Naive thymus-derived CD8-positive, alpha-beta T cell (primary cell): ENCODE results near the gene LIMCH1. TPM values are rescaled to one million over a fixed set of nuclear protein-coding genes. Genes with fewer than 3 reads are reported as not detected.
A peak's percentile ranks its signal among the peaks of the same experiment; 100 is the strongest.

Experiments
- ATAC-seq, 2 donors: fragments of 150-1000 bp; cut with Tn5 transposase in 1 of 2; sonication (Bioruptor Pico), chemical (Tn5 transposase) in 1 of 2; 1 replicate in 1 of 2; 2 replicates in 1 of 2; pipeline ENCODE4 v1.10.0; 2021; ENCODE audit warnings: mild to moderate bottlenecking in 2 of 2, moderate library complexity in 2 of 2
- POLR2A ChIA-PET: fragments of 350-600 bp; sonication (Branson Sonifier 250); formaldehyde crosslinking; loops from one replicate; lab custom pipeline; 2021; ENCODE audit warnings: antibody characterized with exemption; lab: Charles Lee
- DNase-seq, 10 donors: peaks; one replicate each; pipeline versions ENCODE4 v3.0.0 to v3.0.0-alpha.2; 2020 to 2022
- H3K27ac Mint-ChIP-seq, 10 donors: one replicate each; pipeline ENCODE4 v1.8.0; 2020 to 2022; ENCODE audit warnings: mild to moderate bottlenecking in 10 of 10, mixed read lengths in 10 of 10, moderate library complexity in 4 of 10, inconsistent platforms in 1 of 10
- H3K27me3 Mint-ChIP-seq, 5 donors: one replicate each; pipeline ENCODE4 v1.8.0; 2021 to 2022; ENCODE audit warnings: mixed read lengths in 5 of 5
- H3K36me3 Mint-ChIP-seq, 3 donors: one replicate each; pipeline ENCODE4 v1.8.0; 2020 to 2022; ENCODE audit warnings: mixed read lengths in 3 of 3, mild to moderate bottlenecking in 2 of 3, inconsistent platforms in 1 of 3
- H3K4me1 Mint-ChIP-seq, 4 donors: one replicate each; pipeline ENCODE4 v1.8.0; 2021 to 2022; ENCODE audit warnings: mixed read lengths in 4 of 4
- H3K4me3 Mint-ChIP-seq, 10 donors: one replicate each; pipeline ENCODE4 v1.8.0; 2020 to 2022; ENCODE audit warnings: mild to moderate bottlenecking in 10 of 10, mixed read lengths in 10 of 10, moderate library complexity in 6 of 10, inconsistent platforms in 1 of 10
- H3K9me3 Mint-ChIP-seq, 9 donors: one replicate each; pipeline ENCODE4 v1.8.0; 2020 to 2022; ENCODE audit warnings: mixed read lengths in 9 of 9, mild to moderate bottlenecking in 3 of 9, inconsistent platforms in 1 of 9, moderate library complexity in 1 of 9
- polyA plus RNA-seq, 3 donors: library from polyadenylated mRNA; unstranded; fragments of 300-500 nt; fragmentation: Illumina TruSeq; gene quantifications; one replicate each; pipeline ENCODE4 v1.2.3, GENCODE V29; 2021
- total RNA-seq, 8 experiments: library from RNA in 2 of 8; stranded (reverse) in 2 of 8; gene quantifications; one replicate each; pipeline ENCODE4 v1.2.3 and lab custom pipeline; 2021 to 2026

Gene LIMCH1
- total and polyA plus RNA-seq, 5 experiments from 2014 or later = not detected

- Mint-ChIP-seq H3K4me3 (no peak overlapping the region), H3K4me1 (no peaks in the 10 kb centered on the region), H3K9me3 (peaks cover 0 to 2% (median 0%) of the 10 kb centered on the region in 9 donors), H3K27ac (no peak overlapping the region), H3K27me3 (peaks cover 5 to 32% (median 15%) of the 10 kb centered on the region in 5 donors), H3K36me3 (no peaks in the 10 kb centered on the region)
- POLR2A ChIA-PET = no interaction called here
- ATAC-seq = no peak
- no peak for DNase-seq
Observed at GRCh38 chr4:41658163-41658562, 120.2 kb downstream of the LIMCH1 start.

DNA sequence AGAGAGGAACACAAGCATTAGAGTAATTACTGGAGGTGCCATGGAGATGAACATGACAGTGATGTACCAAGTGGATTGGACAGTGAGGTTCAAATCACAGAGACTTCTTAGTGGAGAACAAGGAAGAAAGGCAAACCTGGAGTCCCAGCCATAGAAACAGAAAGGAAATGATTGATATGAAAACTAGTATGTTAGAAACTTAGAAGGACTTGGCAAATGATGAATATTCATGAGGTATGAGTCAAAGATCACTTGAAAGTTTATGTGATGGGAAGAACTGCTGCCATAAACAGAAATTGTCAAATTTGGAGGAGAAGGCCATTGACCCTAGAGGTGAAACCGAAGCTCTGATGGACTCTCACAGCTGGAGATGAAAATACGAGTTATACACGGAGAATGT is 122.4 kb downstream of the LIMCH1 start:
- Mint-ChIP-seq H3K4me3 (no peak overlapping the region), H3K4me1 (no peaks in the 10 kb centered on the region), H3K27me3 (peaks cover 4 to 27% (median 11%) of the 10 kb centered on the region in 5 donors), H3K36me3 (no peaks in the 10 kb centered on the region), H3K9me3 (peaks cover 0 to 2% (median 0%) of the 10 kb centered on the region in 9 donors), H3K27ac (no peak overlapping the region)
- DNase-seq (no peak), ATAC-seq (no peak)
- POLR2A ChIA-PET = no interaction called here

- H3K27ac Mint-ChIP-seq = no peak overlapping the region
- H3K9me3 Mint-ChIP-seq = peaks cover 0 to 2% (median 0%) of the 10 kb centered on the region in 9 donors
- peaks cover 2 to 23% (median 10%) of the 10 kb centered on the region in 5 donors for H3K27me3 Mint-ChIP-seq
- no peak for ATAC-seq
- DNase-seq = peak in 4 of 10 donors; percentile 6 to 13 (median 9)
- POLR2A ChIA-PET = no interaction called here
- no peaks in the 10 kb centered on the region for H3K36me3 Mint-ChIP-seq
- H3K4me3 Mint-ChIP-seq = no peak overlapping the region
- H3K4me1 Mint-ChIP-seq = no peaks in the 10 kb centered on the region
Observed at GRCh38 chr4:41661442-41662076, 123.6 kb downstream of the LIMCH1 start.

- Mint-ChIP-seq H3K4me1 (no peaks in the 10 kb centered on the region), H3K27me3 (peaks cover 0 to 15% (median 5%) of the 10 kb centered on the region in 5 donors), H3K27ac (no peak overlapping the region), H3K9me3 (peaks cover 0 to 2% (median 0%) of the 10 kb centered on the region in 9 donors), H3K4me3 (no peak overlapping the region), H3K36me3 (no peaks in the 10 kb centered on the region)
- ATAC-seq (no peak), DNase-seq (no peak)
- POLR2A ChIA-PET = no interaction called here
Observed at GRCh38 chr4:41665636-41666207, 127.8 kb downstream of the LIMCH1 start.

DNA sequence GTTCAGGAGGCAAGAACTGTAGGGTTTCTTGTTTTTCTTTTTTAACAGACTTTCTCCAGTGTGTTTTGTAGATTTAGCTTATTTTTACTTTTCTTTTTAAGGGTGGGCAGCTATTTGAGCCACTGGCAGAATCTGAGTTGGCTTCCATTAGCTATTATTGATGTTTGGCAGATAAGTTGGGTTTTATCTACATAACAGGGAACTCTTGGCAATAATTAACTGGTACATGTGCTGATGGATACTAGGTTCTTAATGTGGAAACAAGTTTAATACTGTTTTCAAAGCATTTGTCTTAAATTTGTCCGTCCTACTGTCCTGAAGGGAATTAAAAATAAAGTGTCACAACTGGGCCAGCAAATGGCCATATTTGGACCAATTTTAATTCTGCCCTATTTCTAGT is 130.1 kb downstream of the LIMCH1 start:
- POLR2A ChIA-PET = no interaction called here
- no peak for ATAC-seq

DNA sequence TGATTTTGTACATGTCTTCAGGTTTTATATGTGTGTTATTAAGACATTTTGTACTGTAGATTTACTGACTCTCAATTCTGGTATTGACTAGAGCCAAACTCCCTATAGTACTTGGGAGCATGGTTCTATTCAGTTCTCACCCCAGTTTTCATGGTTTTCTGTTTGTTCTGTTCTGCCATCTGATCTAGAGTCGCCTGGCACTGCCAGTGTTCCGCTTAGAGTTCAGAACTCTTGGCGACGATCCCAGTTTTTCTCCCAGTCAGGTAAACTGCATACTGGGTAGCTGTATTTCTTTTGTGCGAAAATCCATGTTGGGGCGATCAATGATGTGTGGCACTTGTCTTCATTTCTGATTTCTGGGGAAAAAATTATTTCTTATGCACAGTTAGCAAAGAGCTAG is 132.6 kb downstream of the LIMCH1 start:
- no peaks in the 10 kb centered on the region for H3K4me1 Mint-ChIP-seq
- H3K9me3 Mint-ChIP-seq = no peaks in the 10 kb centered on the region
- H3K27ac Mint-ChIP-seq = no peak overlapping the region
- POLR2A ChIA-PET = no interaction called here
- no peak for ATAC-seq
- H3K4me3 Mint-ChIP-seq = no peak overlapping the region
- H3K27me3 Mint-ChIP-seq = peaks cover 0 to 2% (median 0%) of the 10 kb centered on the region in 5 donors
- DNase-seq = no peak
- no peaks in the 10 kb centered on the region for H3K36me3 Mint-ChIP-seq

More for the DNA sequence above, 130.1 kb downstream of the LIMCH1 start:
- H3K4me3 Mint-ChIP-seq = no peak overlapping the region
- no peaks in the 10 kb centered on the region for H3K4me1 Mint-ChIP-seq
- no peak overlapping the region for H3K27ac Mint-ChIP-seq
- H3K27me3 Mint-ChIP-seq = peaks cover 0 to 2% (median under 1%) of the 10 kb centered on the region in 5 donors
- H3K36me3 Mint-ChIP-seq = no peaks in the 10 kb centered on the region
- H3K9me3 Mint-ChIP-seq = no peaks in the 10 kb centered on the region
- DNase-seq = no peak

GRCh38 chr4:41670982-41671381 is 133.0 kb downstream of the LIMCH1 start:
- ATAC-seq (no peak), DNase-seq (no peak)
- no peaks in the 10 kb centered on the region for H3K9me3 Mint-ChIP-seq
- POLR2A ChIA-PET = no interaction called here
- H3K4me1 Mint-ChIP-seq = no peaks in the 10 kb centered on the region
- no peak overlapping the region for H3K4me3 Mint-ChIP-seq
- no peak overlapping the region for H3K27ac Mint-ChIP-seq
- H3K36me3 Mint-ChIP-seq = no peaks in the 10 kb centered on the region
- H3K27me3 Mint-ChIP-seq = peaks cover 0 to 2% (median 0%) of the 10 kb centered on the region in 5 donors

- peaks cover 0 to 2% (median 0%) of the 10 kb centered on the region in 9 donors for H3K9me3 Mint-ChIP-seq
Observed at GRCh38 chr4:41678086-41678816, 140.3 kb downstream of the LIMCH1 start.

DNA sequence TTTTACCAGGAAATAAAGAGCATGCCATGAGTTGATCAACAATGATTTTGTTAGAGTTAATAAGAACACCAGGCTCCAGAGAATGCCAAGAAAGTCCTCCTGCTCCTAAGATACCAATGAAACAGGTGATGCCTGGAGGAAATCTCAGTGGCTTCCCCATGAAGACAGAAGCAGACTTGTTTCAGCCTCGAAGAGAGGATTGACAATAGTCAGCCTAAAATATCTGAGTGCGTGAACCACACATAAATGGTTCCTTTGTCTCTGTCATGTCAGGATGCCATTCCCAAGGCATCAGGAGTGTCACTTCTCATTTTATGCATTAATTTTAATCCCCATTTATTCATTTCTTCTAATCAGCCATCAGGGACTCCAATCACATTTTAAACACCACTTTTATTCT is 141.0 kb downstream of the LIMCH1 start:
- H3K27me3 Mint-ChIP-seq = peaks cover 0 to 12% (median 1%) of the 10 kb centered on the region in 5 donors
- H3K4me3 Mint-ChIP-seq = no peak overlapping the region
- H3K4me1 Mint-ChIP-seq = no peaks in the 10 kb centered on the region
- POLR2A ChIA-PET = no interaction called here
- no peaks in the 10 kb centered on the region for H3K36me3 Mint-ChIP-seq
- DNase-seq (no peak), ATAC-seq (no peak)
- H3K9me3 Mint-ChIP-seq = peaks cover 0 to 2% (median 0%) of the 10 kb centered on the region in 9 donors
- H3K27ac Mint-ChIP-seq = no peak overlapping the region

More at GRCh38 chr4:41678086-41678816, 140.3 kb downstream of the LIMCH1 start:
- DNase-seq (no peak), ATAC-seq (no peak)
- no peaks in the 10 kb centered on the region for H3K36me3 Mint-ChIP-seq
- no peak overlapping the region for H3K27ac Mint-ChIP-seq
- H3K4me1 Mint-ChIP-seq = no peaks in the 10 kb centered on the region
- H3K4me3 Mint-ChIP-seq = no peak overlapping the region
- POLR2A ChIA-PET = no interaction called here
- H3K27me3 Mint-ChIP-seq = peaks cover 0 to 12% (median 1%) of the 10 kb centered on the region in 5 donors

DNA sequence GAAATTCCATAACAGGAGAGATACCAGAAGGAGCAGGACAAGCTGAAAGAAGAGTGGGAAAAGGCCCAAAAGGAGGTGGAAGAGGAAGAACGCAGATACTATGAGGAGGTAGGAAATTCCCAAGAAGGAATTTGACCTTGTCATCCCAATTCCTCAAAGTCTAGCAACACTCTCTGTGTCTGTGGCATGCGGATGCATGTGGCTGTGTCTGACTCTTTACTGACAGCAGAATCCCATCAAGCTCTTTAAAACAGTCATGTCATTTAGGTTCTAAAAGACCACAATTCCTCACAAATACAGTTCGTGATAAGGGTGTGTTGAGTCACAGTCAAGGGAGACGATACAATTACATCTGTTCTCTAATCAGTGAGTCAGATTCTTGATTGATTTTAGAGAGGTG is 142.0 kb downstream of the LIMCH1 start:
- DNase-seq = no peak
- ATAC-seq = no peak
- H3K27ac Mint-ChIP-seq = no peak overlapping the region
- no peaks in the 10 kb centered on the region for H3K4me1 Mint-ChIP-seq
- H3K4me3 Mint-ChIP-seq = no peak overlapping the region
- H3K36me3 Mint-ChIP-seq = no peaks in the 10 kb centered on the region
- POLR2A ChIA-PET = no interaction called here
- peaks cover 0 to 2% (median 0%) of the 10 kb centered on the region in 9 donors for H3K9me3 Mint-ChIP-seq
- peaks cover 0 to 12% (median 1%) of the 10 kb centered on the region in 5 donors for H3K27me3 Mint-ChIP-seq

DNA sequence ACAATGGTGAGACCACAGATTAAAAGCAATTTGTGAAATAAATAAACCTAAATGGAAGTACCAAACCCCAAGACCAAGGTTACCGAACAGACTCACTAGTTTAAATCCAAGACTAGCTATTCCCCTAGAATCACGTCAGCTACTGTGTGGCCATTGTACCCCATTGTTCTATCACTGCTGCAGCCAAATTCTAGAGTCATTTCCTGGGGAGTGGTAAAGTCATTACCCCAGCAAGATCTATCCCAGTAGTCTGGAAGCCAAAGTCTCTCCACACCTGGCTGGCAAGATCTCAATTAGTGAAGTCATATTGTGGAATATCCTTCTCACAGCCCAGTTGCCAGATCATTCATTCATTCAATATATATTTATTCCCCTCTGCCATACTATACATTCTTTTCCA is 143.1 kb downstream of the LIMCH1 start:
- POLR2A ChIA-PET = no interaction called here
- Mint-ChIP-seq H3K27ac (no peak overlapping the region), H3K36me3 (no peaks in the 10 kb centered on the region), H3K4me1 (no peaks in the 10 kb centered on the region), H3K4me3 (no peak overlapping the region), H3K27me3 (peaks cover 0 to 20% (median 3%) of the 10 kb centered on the region in 5 donors), H3K9me3 (peaks cover 0 to 2% (median 0%) of the 10 kb centered on the region in 9 donors)
- no peak for ATAC-seq
- DNase-seq = no peak

GRCh38 chr4:41683326-41683725 is 145.4 kb downstream of the LIMCH1 start:
- H3K4me3 Mint-ChIP-seq = no peak overlapping the region
- H3K36me3 Mint-ChIP-seq = no peaks in the 10 kb centered on the region
- H3K27ac Mint-ChIP-seq = no peak overlapping the region
- peaks cover 0 to 27% (median 3%) of the 10 kb centered on the region in 5 donors for H3K27me3 Mint-ChIP-seq
- H3K4me1 Mint-ChIP-seq = no peaks in the 10 kb centered on the region
- peaks cover 0 to 2% (median 0%) of the 10 kb centered on the region in 9 donors for H3K9me3 Mint-ChIP-seq
- POLR2A ChIA-PET = no interaction called here
- DNase-seq (no peak), ATAC-seq (no peak)

GRCh38 chr4:41686893-41687292 is 148.9 kb downstream of the LIMCH1 start:
- Mint-ChIP-seq H3K4me3 (no peak overlapping the region), H3K27me3 (peaks cover 3 to 20% (median 6%) of the 10 kb centered on the region in 5 donors), H3K27ac (no peak overlapping the region), H3K9me3 (peaks cover 0 to 2% (median 0%) of the 10 kb centered on the region in 9 donors), H3K4me1 (no peaks in the 10 kb centered on the region), H3K36me3 (no peaks in the 10 kb centered on the region)
- POLR2A ChIA-PET = no interaction called here
- DNase-seq = no peak
- no peak for ATAC-seq
